GM18907 (cell line): ENCODE results near the gene AMBP.
A peak's percentile ranks its signal among the peaks of the same experiment; 100 is the strongest.
"Not testable (repeated sequence)": the region's sequence is repeated elsewhere in the genome, so short reads cannot be mapped to it uniquely, and the experiment has no call there.

Source experiments
- ATAC-seq: cut with Tn5 transposase; IDR thresholded peaks from one replicate; pipeline ENCODE4 v1.9.1; 2021; ENCODE audit warnings: mild to moderate bottlenecking, moderate library complexity; ENCODE audit not compliant: unreplicated experiment

AMBP gene

GRCh38 chr9:114092336-114092735 lies 14.2 kb upstream of the AMBP start:
- ATAC-seq, result no peak

- ATAC-seq, result no peak
Observed at GRCh38 chr9:114091711-114092110, 13.6 kb upstream of the AMBP start.

- ATAC-seq, result no peak
Observed at GRCh38 chr9:114090798-114091197, 12.7 kb upstream of the AMBP start.

- ATAC-seq, result no peak
Observed at GRCh38 chr9:114089206-114089840, 11.2 kb upstream of the AMBP start.

GRCh38 chr9:114088571-114089170 lies 10.6 kb upstream of the AMBP start:
- no peak for ATAC-seq

GRCh38 chr9:114087721-114088120 lies 9.6 kb upstream of the AMBP start:
- no peak for ATAC-seq

- ATAC-seq, result no peak
Observed at GRCh38 chr9:114086607-114087006, 8.5 kb upstream of the AMBP start.

- ATAC-seq, result no peak
Observed at GRCh38 chr9:114086009-114086408, 7.9 kb upstream of the AMBP start.

- no peak for ATAC-seq
Observed at GRCh38 chr9:114085387-114085789, 7.3 kb upstream of the AMBP start.

GRCh38 chr9:114084282-114085073 lies 6.4 kb upstream of the AMBP start:
- no peak for ATAC-seq

GRCh38 chr9:114083666-114084065 lies 5.6 kb upstream of the AMBP start:
- ATAC-seq, result no peak

- ATAC-seq, result not testable (repeated sequence)
Observed at GRCh38 chr9:114082763-114083412, 4.8 kb upstream of the AMBP start.

- ATAC-seq, result peak; percentile 72
Observed at GRCh38 chr9:114082017-114082762, 4.1 kb upstream of the AMBP start.

GRCh38 chr9:114081441-114082016 lies 3.4 kb upstream of the AMBP start:
- ATAC-seq, result no peak

- ATAC-seq, result no peak
Observed at GRCh38 chr9:114080773-114081440, 2.8 kb upstream of the AMBP start.

GRCh38 chr9:114080195-114080772 lies 2.2 kb upstream of the AMBP start:
- ATAC-seq, result no peak

GRCh38 chr9:114078781-114079156 lies 669 bp upstream of the AMBP start:
- no peak for ATAC-seq

- ATAC-seq, result no peak
Observed at GRCh38 chr9:114077162-114077837, 800 bp downstream of the AMBP start.
